Measurements from ENCODE around the gene FUNDC2.

FUNDC2 gene

DNA sequence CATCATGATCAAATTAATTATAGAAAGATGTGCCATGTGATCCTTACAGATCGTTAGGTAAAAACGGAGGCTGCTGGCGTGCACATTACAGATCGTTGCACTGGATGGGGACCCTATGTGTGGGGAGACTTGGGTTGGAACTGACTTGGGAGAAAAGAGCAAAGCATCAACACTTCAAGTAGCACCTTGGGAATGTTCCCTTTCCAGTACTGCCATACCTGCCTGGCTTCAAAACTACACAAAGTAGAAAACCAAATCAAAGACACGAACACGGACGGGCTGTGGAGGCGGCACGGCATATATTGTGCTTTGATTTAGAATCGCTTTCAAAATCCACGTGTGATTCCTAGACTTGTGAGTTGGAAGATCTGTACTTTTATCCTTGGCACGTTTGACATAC lies 43.4 kb downstream of the FUNDC2 start:
- no peak for DNase-seq (ENCODE audit: low read depth in 3 of 3)

- no peak for DNase-seq (ENCODE audit: low read depth in 3 of 3)
These were observed 44.0 kb downstream of the FUNDC2 start for GRCh38 chrX:155070663-155070974.

- peak; percentile 36 to 75 (median 53) for DNase-seq (ENCODE audit: low read depth in 3 of 3)
These were observed 44.5 kb downstream of the FUNDC2 start, which contains the start of the genes BRCC3, CMC4 and MTCP1 for GRCh38 chrX:155070975-155071693. Gene BRCC3 (plus strand): TSS chrX:155071508. CDS start chrX:155071528, 20 bp downstream. Gene CMC4 (minus strand): TSS chrX:155071136. CDS start chrX:155064023, 7,113 bp downstream. Gene MTCP1 (minus strand): TSS chrX:155071136. CDS start chrX:155066010, 5,126 bp downstream.

DNA sequence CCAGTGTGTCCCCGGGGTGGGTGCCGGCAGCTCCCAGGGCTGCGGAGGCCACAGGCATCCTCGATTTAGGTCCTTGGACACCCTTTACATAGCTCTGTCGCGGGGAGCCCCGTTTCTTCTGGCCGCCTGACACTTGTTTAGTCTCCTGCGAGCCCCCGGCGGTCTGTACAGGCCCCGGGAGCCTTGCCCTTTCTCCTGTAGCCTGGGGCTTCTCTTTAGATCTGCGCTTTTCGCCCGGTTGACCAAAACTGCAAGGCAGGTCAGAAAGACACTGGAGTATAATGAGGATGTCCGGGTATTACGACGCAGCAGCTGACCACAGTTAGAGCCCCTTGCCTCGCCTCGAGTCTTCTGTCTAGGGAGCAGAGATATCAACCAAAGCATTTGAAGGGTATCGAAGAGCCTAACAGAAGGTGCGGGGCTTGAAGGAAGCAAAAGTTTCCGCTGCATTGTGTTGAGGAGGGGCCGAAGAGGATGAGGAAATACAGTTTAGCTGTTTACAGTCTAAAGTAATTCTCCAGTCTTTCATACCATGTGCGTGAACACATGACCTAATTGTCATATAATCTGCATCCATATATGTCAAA lies 45.1 kb downstream of the FUNDC2 start:
- no peak for DNase-seq (ENCODE audit: low read depth in 3 of 3)

GRCh38 chrX:155086202-155086840 lies 59.7 kb downstream of the FUNDC2 start:
- DNase-seq (ENCODE audit: low read depth in 3 of 3), result peak in 1 of 3 experiments; percentile 28

- DNase-seq (ENCODE audit: low read depth in 3 of 3), result no peak
These were observed 60.5 kb downstream of the FUNDC2 start for GRCh38 chrX:155086961-155087735.

DNA sequence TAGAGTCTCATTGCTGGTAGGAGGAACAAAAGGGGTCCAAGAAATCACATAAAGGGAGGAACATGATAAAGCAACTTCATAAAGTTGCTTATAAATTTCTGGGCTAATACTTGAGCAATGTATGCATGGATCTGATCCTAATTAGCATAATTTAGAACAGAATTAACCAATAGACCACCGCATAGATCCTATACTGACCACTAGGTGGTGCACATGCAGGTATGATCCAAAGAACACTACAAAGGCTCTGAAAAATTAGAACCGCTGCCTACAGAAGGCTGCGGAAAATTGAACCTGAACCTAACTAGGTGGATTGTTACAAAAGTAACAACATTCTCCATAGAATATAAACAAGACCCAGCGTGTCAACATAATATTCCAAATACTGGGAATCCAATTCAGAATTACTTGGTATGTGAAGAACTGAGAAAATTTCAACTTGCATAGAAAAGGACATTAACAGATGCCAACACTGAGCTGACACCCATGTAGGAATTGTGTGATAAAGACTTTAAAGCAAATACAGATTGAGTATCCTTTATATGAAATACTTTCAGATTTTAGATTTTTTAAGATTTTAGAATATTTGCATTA lies 67.9 kb downstream of the FUNDC2 start:
- DNase-seq (ENCODE audit: low read depth in 3 of 3), result peak in 1 of 3 experiments; percentile 0

DNA sequence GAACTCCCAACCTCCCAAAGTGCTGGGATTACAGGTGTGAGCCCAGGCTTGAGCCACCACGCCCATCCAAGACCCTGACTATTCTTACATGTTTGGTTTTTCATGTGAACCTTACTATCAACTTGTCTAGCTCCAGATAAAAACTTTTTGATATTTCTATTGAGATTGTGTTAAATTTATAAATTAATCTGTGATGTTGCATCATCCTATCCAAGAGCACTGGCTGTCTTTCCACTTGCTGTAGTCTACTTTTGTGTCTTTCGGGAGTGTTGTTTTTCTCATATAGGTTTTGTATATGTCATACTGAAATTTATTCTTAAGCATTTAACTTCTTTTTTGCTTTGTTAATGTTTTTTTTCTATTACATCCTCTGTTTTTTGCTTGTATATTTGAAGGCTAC lies 79.3 kb downstream of the FUNDC2 start:
- no peak for DNase-seq (ENCODE audit: low read depth in 3 of 3)

- no peak for DNase-seq (ENCODE audit: low read depth in 3 of 3)
These were observed 81.8 kb downstream of the FUNDC2 start for GRCh38 chrX:155108427-155108826.

Data from stimulated activated CD4-positive, alpha-beta T cell treated with anti-CD3 and anti-CD28 coated beads, TNF-alpha, amount 100 ng/mL, for 24 hours (primary cell).